HG03460 (cell line): ENCODE data around the gene SYT1.
"Not testable (repeated sequence)": the region's sequence is repeated elsewhere in the genome, so short reads cannot be mapped to it uniquely, and the experiment has no call there.

Experiments
- ATAC-seq: cut with Tn5 transposase; IDR thresholded peaks from one replicate; pipeline ENCODE4 v1.9.1; 2021; ENCODE audit not compliant: unreplicated experiment

The SYT1 gene

GRCh38 chr12:78864403-78864869, at the start of gene SYT1:
TSS of gene SYT1 (plus strand) at chr12:78864774.
- ATAC-seq: peak; percentile 28

- no peak for ATAC-seq
These were observed 46.1 kb upstream of the SYT1 start for GRCh38 chr12:78818487-78818886.

- ATAC-seq: no peak
These were observed 43.6 kb upstream of the SYT1 start for GRCh38 chr12:78820946-78821345.

- ATAC-seq: no peak
These were observed 39.7 kb upstream of the SYT1 start for GRCh38 chr12:78824918-78825317.

GRCh38 chr12:78829690-78830089, 34.9 kb upstream of the SYT1 start:
- ATAC-seq: no peak

GRCh38 chr12:78835493-78835892, 29.1 kb upstream of the SYT1 start:
- ATAC-seq: no peak

- not testable (repeated sequence) for ATAC-seq
These were observed 24.0 kb upstream of the SYT1 start for GRCh38 chr12:78840518-78841019.

- no peak for ATAC-seq
These were observed 11.3 kb upstream of the SYT1 start for GRCh38 chr12:78853231-78853630.

GRCh38 chr12:78863482-78864402, 832 bp upstream of the SYT1 start:
- peak; percentile 46 for ATAC-seq

- peak; percentile 18 for ATAC-seq
These were observed 393 bp downstream of the SYT1 start for GRCh38 chr12:78864870-78865463.

GRCh38 chr12:78865516-78865915, 942 bp downstream of the SYT1 start:
- no peak for ATAC-seq

- ATAC-seq: no peak
These were observed 1.9 kb downstream of the SYT1 start for GRCh38 chr12:78866518-78866917.

- ATAC-seq: no peak
These were observed 6.0 kb downstream of the SYT1 start for GRCh38 chr12:78870539-78870938.

GRCh38 chr12:78871566-78871965, 7.0 kb downstream of the SYT1 start:
- no peak for ATAC-seq

GRCh38 chr12:78878459-78878858, 13.9 kb downstream of the SYT1 start:
- no peak for ATAC-seq

GRCh38 chr12:78878866-78879265, 14.3 kb downstream of the SYT1 start:
- no peak for ATAC-seq

- ATAC-seq: no peak
These were observed 15.5 kb downstream of the SYT1 start for GRCh38 chr12:78880078-78880477.

GRCh38 chr12:78881685-78882084, 17.1 kb downstream of the SYT1 start:
- ATAC-seq: no peak

- ATAC-seq: no peak
These were observed 20.9 kb downstream of the SYT1 start for GRCh38 chr12:78885466-78885865.

GRCh38 chr12:78886719-78887407, 22.3 kb downstream of the SYT1 start:
- ATAC-seq: no peak

GRCh38 chr12:78887444-78887843, 22.9 kb downstream of the SYT1 start:
- no peak for ATAC-seq
